Measurements from ENCODE around the gene TRAF5.
"Not testable (repeated sequence)": the region's sequence is repeated elsewhere in the genome, so short reads cannot be mapped to it uniquely, and the experiment has no call there.

The TRAF5 gene

DNA sequence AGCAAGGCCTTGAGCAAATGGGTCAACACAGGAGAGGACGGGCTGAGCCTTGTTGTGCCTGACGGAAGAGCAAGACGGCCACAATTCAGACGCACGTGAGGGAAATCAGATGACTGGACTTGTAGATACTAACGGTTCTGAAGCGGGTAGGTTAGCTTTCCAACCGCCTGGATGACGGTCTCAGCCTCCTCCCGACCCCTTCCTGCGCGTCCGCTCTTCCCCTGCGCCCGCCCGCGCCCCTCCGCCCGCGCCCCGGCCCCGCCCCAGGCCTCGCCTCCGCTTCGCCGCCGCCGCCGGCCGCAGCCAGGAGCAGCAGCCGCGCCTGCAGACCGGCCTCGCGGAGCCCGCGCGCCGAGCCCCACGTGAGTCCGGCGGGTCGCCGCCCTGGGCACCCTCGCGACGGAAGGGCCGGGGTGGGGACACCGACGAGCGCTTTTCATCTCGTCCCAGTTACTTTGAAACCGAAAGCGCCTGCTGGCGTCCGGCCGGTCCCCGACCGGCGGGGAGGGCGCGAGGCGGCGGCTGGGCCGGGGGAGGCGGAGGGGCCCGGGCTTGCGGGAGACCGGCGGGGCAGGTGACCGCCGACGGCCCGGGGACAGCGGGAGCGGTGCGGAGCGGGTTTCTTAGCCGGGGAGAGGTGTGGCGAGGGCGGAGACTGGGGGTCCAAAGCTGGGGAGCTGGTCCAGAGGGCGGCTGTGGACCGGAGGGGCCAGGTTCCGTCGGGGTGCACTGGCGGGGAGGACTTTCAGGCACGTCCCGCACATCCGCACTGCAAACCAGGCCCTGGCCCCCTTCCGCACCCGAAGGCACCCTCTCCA lies at the start of gene TRAF5:
Gene TRAF5 (plus strand): TSS at position 306 of the 818 bp plus-strand sequence. CDS start 26,407 bp downstream, outside the sequence.
- no peak for DNase-seq (ENCODE audit: low read depth)

DNA sequence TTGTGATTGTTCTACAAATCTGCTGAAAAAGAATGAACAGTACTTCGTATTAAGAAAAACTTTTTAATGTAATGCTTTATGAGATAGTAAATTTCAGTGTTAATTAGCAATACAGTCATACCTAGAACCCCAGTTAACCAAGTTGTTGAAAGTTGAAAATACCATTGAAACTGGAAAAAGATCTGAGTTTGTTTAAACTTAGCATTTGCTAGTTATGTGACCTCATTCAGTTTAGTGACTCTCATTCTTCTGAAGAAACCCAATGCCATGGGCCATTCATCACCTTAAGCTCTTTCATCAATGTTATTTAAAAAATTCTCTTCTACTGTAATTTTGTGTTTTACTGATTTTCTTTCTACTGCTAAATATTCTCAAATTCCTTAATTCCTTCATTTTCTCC lies 47.3 kb upstream of the TRAF5 start:
- no peak for DNase-seq (ENCODE audit: low read depth)

DNA sequence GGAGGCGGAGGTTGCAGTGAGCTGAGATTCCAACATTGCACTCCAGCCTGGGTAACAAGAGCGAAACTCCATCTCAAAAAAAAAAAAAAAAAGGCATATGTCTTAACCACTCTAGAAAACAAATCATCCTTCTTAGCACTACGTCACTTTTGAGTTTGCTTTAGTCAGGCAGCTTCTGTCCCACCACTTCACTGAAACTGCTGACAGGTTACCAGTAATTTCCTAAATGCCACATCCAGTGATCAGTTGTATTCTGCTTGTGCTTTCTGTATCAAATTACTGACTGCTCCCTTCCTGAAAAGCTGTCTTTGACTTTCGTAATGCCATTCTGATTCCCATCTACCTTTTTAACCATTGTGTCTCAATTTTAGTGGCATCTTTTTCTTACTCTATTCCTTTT lies 45.7 kb upstream of the TRAF5 start:
- DNase-seq (ENCODE audit: low read depth), result no peak

DNA sequence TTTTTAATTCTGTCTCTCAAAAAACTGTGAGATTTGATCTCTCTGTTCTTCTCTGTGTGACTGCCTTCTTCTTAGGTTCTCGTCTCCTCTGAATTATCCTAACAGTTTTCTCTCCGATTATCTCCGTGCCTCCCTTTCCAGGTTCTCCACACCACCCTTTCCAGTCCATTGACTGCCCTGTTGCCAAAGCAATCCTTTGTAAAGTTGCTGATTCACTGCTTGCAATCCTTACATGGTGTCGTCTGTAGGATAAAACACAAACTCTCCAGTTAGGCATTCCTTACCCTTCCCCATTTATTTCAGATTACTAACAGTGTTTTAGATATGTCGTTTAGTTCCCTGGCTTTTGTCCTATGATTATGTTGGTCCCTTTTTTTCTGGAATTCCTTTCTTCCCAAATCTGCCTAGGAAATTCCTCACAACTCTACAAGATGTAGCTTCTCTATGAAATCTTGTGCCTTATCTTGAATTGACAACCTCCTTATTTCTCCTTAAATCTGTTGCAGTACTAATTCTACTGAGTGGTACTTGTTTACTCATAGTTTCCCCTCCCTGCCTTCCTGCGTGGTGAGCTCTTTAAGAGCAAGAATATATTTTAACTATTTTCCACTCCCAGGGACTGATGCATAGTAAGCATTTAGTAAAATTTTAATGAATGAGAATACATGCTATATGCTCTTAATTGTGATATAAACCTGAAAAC lies 45.2 kb upstream of the TRAF5 start:
- no peak for DNase-seq (ENCODE audit: low read depth)

- no peak for DNase-seq (ENCODE audit: low read depth)
Observed at GRCh38 chr1:211282023-211282373, 44.6 kb upstream of the TRAF5 start.

- no peak for DNase-seq (ENCODE audit: low read depth)
Observed at GRCh38 chr1:211285196-211285595, 41.4 kb upstream of the TRAF5 start.

- DNase-seq (ENCODE audit: low read depth), result no peak
Observed at GRCh38 chr1:211287218-211287617, 39.4 kb upstream of the TRAF5 start.

DNA sequence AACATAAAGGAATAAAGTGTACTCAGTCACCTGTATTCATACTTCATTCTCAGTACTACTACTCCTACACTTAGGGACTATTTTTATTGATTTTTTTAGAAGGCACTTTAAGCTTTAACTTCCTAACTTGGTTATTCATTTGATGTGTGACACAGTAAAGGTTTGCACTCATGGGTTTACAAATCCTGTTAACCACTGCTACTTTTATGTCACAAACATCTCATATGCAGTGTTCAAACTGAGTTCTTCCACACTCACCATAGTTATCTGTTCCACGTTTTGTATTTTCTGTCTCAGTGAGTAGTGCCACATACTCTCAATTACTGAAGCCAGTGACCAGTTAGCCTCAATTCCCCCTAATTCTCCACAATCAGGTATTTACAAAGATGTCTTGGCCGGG lies 34.2 kb upstream of the TRAF5 start:
- DNase-seq (ENCODE audit: low read depth), result no peak

GRCh38 chr1:211296396-211296795 lies 30.2 kb upstream of the TRAF5 start:
- DNase-seq (ENCODE audit: low read depth), result no peak

DNA sequence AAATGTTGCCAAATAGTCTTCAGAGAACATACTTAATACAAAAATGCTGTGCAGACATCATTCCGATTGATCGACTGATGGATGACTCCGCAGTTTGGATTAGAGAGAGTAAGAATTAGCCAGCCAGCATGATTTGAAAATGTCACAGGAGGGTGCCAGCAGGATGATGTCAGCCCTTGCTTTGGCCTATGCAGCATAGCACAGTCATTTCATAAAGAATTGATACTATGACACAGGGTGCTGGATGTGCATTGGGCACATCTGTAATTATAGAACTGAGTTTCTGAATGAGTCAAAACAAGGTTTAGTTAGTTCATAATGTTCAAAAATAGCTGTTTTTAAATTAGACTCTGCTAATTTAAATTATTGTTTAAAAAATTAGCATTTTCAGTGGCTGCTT lies 21.6 kb upstream of the TRAF5 start:
- no peak for DNase-seq (ENCODE audit: low read depth)

DNA sequence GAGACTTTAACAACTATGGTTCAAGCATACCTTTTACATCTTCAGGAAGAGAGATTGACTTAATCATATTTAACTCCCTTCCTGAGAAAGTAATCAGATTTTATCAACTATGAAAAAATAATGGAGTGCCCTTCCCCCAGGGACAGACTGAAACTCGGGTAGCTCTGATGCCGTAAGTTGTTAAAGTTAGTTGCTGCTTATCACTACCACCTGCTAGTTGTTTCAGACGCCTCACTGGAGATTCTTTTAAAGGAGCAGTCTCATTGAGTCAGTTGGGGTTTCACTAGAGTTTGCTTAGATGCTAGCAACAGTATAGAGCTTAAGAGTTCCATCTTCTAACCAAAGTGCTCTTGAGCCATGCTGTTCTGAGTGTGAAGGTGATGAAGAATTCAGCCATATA lies 17.0 kb upstream of the TRAF5 start:
- no peak for DNase-seq (ENCODE audit: low read depth)

DNA sequence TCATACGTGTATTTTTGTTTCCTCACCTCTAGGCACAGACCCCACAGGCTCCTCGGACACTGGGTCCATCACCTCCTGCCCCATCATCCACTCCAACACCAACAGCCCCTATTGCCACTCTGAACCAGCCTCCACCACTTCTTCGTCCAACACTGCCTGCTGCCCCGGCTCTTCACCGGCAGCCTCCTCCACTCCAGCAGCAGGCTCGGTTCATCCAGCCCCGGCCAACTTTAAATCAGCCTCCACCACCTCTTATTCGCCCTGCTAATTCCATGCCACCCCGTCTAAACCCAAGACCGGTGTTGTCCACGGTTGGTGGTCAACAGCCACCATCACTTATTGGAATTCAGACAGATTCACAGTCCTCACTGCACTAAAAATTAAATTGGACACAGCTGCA lies 13.2 kb upstream of the TRAF5 start:
- DNase-seq (ENCODE audit: low read depth), result no peak

DNA sequence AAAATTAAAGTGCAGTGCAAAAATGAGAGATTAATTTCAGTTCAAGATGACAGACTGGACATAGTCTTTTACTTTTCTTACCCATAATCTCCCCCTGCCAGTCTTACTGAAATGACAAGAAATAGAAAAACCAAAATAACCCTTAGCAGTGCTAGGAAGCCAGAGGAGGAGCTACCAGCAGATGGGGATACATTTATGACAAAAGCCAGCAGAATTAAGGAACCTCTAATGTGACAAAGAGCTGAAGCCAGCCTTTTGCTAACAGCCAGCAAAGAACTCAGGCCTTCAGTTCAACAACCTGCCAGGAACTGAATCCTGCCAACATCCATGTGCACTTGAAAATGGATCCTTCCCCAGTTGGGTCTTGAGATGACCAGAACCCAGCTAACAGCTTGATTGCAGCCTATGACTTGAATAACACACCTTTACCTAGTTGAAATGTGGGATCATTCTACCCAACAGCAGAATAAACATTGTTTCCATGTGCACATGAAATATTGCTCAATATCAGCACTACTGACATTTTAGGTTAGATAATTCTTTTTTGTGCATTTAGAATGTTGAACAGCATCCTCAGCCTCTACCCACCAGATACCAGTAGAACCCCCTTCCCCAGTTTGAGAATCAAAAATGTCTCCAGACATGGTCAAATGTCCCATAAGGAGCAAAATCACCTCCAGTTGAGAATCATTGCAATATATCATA lies 7.9 kb upstream of the TRAF5 start:
- no peak for DNase-seq (ENCODE audit: low read depth)

- no peak for DNase-seq (ENCODE audit: low read depth)
Observed at GRCh38 chr1:211319892-211320291, 6.7 kb upstream of the TRAF5 start.

DNA sequence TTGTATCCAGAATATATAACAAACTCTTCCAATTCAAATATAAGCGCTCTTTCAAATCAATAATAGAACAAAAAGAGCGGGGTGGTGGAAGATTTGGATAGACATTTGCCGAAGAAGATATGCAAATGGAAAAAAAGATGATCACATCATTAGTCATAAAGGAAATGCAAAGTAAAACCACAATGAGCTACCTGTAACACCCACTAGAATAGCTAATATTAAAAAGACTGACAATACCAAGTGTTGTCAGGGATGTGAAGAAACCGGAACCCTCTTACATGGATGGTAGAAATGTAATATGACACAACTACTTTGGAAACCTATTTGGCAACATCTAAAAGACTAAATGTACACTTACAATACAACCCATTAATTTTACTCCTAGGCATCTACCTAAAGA lies 5.7 kb upstream of the TRAF5 start:
- DNase-seq (ENCODE audit: low read depth), result no peak

DNA sequence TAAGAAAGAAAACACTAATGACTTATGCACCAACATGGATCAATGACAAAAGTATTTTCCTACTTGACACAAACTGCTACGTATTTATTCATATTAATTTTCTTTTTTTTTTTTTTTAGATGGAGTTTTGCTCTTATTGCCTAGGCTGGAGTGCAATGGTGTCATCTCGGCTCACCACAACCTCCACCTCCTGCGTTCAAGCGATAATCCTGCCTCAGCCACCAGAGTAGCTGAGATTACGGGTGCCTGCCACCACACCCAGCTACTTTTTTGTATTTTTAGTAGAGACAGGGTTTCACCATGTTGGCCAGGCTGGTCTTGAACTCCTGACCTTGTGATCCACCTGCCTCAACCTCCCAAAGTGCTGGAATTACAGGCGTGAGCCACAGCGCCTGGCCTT lies 5.0 kb upstream of the TRAF5 start:
- DNase-seq (ENCODE audit: low read depth), result not testable (repeated sequence)

DNA sequence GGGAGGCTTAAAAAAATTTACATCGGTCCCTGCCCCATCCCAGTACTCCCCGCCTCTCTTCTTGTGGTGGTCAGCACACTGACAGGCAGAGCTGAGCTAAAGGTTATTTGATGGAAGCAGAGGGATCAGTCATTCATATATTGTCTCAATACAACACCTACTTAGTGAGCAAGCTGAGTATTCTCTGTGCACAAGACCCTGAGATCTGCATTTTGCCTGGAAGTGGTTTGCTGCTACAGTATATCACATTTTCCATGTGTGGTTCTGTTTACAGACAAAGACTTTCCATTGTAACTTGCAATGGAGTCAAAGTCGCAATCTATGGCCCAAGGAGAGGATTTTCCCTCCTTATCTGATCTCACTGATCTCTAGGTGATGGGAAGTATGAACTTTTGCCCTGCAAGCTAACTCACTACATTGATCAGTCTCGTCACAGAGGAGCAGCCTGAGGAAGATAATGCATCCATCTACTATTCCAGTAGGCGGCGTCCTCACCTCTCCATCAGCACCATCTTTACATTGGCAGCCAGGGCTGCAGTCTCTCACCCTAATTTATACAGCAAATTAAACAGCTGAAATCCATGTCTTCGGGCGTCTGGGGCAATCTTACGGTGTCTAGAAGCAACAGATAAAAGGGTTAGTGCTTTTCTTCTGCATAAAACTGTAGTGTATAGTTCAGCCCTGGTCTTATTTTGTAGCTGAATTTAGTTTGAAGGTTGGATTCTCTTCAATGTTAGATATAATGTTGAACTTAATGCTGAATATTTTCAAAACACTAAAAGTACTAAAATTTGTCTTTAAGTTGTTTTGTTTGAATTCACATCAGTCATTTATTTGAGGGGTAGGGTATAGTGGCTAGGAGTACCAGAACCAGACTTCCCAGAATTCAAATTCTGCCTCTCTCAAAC lies 3.2 kb upstream of the TRAF5 start:
- peak; percentile 57 for DNase-seq (ENCODE audit: low read depth)

DNA sequence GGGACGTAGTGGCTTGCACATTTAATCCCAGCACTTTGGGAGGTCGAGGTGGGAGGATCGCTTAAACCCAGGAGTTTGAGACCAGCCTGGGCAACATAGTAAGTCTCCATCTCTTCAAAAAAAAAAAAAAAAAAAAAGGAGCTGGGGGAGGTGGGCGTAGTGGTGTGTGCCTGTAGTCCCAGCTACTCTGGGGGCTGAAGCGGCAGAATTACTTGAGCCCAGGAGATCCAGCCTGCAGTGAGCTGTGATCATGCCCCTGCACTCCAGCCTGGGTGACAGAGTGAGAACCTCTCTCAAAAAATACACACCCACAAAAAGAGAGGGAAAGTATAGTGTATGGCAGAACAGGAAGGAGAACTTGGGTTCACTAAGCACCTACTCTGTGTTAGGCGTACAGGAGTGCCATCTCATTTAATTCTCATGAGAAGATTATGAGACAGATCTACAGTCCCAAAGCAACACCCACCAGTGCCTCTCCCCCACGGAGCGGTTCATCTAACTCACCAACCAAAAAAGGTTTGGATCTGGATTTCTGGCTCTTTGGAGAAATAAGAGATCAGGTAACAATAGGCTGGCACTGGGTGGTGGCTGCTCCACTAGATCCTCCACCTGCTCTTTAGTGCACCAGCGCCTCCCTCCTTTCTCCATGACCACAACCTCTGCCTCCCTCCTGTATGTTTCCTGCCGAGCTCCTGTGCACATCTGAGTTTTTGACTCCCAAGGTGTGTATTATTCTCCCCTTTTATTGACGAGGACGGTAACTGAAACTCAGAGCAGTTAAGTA lies 1.4 kb upstream of the TRAF5 start:
- no peak for DNase-seq (ENCODE audit: low read depth)

GRCh38 chr1:211326140-211326527 lies 499 bp upstream of the TRAF5 start:
- no peak for DNase-seq (ENCODE audit: low read depth)

GRCh38 chr1:211327346-211327921 lies 801 bp downstream of the TRAF5 start:
- no peak for DNase-seq (ENCODE audit: low read depth)

All from stimulated activated CD4-positive, alpha-beta T cell treated with anti-CD3 and anti-CD28 coated beads, Interleukin-2, amount 100 ng/mL, for 4 hours (primary cell).